ENCODE measurements around the gene CD82.

Gene CD82

DNA sequence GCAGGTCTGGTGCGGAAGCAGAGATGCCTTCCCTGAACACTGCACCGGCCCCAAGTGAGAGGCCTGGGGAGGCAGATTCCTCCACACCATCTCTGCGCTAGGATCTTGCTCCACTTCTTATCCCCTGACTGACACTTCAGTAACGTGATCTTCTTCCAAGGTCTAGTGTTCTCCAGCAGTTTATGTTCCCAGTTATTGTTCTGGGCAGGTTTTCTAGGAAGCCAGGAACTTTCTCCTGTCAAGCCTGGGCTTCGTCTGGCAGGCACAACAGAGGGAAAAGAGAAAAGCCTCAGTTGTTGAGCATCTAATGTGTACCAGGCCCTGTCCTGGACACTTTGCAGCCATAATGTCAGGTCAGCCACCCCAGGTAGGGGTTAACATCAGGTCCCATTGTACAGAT lies 10.5 kb downstream of the CD82 start:
- no peak for DNase-seq (ENCODE audit: low read depth in 2 of 2)

DNA sequence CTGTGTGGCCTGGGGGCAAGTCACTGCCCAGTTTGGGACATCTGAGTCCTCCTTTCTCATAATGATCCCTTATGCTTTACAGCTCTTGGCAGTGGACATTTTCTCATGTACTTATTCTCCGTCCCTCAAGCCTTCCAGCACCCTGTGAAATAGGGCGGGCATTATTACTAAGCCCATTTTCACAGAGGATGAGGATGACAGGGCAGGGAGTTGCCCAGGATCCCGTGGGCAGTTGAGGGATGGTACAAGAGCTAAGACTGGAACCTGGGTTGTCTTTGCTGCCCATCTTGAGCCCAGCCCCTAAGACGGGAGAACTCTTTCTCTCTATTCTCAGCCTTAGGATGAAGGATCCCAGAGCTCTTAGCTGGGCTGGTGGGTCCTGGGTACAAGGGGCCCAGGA lies 11.2 kb downstream of the CD82 start:
- no peak for DNase-seq (ENCODE audit: low read depth in 2 of 2)

DNA sequence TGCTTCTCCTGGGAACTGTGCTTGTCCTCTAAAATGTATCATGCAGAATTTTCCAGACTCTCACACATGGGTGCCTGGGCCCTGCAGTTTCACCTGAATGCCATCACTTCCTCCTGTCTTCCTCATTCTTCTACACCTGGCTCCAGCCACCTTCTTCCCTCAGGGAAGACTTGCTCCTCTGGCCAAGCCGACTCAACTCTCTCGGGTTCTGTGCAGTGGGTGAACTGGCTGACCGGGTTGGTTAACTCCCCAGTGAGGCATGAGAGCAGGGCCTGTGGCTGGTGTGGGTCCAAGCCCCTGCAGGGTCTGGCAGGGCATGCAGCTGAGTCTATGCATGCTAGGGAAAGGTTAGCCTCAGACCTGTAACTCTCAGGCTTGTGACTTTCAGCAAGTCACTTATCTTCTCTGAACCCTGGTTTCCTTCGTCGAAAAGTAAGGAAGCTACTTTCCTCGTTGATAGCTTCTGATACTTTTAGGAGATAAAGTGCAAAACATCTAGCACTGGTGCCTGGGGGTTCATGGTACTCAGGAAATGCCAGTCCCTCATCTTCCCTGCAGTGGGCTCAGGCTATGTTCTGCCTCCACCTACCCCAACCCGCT lies 11.9 kb downstream of the CD82 start:
- no peak for DNase-seq (ENCODE audit: low read depth in 2 of 2)

DNA sequence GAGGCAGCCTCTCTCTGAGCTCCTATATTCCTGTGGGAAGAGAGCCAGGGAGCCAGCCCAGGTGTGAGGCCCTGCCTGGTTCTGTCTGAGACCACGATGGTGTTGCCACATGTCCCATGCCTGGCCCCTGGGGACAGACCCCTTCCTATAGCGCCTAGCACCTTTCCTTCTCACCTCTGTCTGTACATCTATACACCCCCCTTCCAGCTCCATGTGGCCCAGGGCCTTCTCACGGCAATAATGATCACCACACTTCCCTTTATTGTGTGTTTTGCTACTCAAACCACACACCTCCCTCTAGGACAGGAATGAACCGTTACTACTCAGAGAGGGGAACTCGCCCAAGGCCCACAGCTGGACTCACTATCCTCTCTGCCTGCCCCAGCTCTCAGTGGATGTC lies 12.8 kb downstream of the CD82 start:
- DNase-seq (ENCODE audit: low read depth in 2 of 2): no peak

DNA sequence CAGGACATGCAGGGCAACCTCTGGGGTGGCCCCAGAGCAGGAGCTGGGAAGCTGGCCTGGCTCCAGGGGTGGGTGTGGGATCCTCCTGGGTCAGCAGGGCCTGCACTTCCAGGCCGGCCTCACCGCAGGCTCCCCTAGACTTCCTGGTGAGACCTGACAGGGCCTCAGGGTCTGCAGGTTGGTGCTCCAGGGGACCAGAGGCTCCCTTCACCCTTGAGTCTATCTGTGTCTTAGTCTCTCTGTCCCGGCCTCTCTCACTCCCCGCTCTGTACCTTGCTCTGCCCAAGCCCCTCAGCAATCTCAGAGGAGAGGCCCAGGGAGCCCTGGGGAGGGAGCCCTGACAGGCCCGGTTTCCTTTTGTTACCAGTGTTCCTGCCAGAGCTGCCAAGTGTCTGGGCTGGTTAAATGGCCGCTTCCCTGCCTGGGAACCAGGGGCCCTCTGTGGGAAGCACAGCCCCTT lies 13.9 kb downstream of the CD82 start:
- DNase-seq (ENCODE audit: low read depth in 2 of 2): no peak

DNA sequence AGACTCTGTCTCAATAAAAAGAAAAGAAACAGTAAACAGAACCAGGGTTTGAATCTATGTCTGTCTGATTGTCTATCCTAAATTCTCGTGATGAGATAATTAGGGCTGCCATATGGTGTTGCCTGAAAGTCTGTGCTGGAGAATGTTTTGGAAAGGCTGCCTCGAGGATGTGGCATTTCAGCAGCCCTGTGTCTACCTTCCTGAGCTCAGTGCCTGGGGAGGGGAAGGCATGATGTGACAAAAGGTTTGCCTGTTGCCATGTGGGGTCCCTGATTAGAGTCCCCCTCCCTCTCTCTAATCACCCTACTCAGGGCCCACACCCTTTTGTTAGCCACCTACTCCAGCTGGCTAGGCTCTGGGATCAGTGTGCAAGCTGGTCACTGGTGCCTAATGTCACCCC lies 15.2 kb downstream of the CD82 start:
- no peak for DNase-seq (ENCODE audit: low read depth in 2 of 2)

DNA sequence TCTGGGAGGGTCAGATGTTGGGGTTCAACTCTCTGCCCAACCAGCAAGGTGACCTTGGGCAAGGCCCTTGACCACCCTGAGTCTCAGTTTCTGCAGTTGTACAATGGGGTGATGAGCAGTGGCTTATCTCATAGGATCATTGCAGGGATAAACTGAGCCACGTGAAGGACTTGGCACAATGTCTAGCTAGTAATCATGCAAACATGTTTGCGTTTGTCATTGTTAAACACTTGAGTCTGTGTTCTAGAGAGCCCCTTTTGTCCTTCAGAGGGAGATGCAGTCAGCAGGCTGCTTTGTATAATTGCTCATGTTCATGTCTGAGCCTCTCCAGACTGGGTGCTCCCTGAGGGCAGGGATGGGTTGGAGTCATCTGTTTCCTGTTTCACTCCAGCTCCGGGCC lies 15.8 kb downstream of the CD82 start:
- no peak for DNase-seq (ENCODE audit: low read depth in 2 of 2)

DNA sequence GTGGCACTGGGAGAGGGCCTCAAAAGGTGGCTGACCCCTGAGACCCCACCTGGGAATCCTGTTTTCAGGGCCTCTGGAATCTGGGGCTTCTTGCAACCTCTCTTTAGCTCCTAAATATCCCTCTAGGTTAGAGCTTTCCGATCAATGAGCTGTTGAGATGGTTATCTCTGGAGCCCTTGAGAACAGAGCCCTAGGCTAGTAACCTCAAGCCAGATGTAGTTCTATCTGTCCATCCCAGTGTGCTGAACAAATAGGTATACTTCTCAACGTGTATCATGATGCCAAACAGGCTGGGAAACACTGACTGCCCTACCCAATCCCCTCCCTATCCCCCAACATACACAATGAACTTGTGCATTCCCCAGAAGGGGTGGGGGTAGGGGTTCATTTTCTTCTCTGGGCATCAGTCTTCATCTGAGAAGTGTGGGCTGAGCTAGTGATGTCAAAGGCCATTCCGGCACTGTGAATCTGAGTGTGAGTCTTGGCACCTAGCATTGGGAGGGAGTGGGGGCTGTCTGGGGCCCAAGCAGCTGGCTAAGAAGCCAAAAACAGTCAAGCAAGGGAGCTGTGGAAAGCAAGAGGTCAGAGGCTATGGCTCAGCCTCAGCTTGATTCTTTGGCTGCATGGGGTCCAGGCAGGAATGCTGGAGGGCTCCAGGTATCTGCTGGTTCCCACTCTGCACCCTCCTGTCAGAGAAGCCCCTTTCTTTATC lies 17.3 kb downstream of the CD82 start:
- DNase-seq (ENCODE audit: low read depth in 2 of 2): no peak

DNA sequence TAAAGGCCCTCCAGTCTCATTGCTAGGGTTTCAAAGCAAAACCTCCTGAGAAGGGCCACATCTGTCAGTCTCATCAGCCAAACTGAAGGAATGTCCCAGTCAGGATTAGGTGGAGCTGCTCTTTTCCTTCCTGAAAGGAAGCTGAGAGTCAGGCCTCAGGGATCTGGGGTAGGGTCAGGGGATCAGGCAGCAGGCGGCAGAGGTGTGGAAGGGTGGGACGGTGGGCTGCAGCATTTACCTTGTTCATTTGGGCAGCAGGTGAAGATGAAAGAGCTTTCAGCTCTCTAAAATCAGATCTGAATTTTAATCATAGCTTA lies 17.8 kb downstream of the CD82 start:
- no peak for DNase-seq (ENCODE audit: low read depth in 2 of 2)

DNA sequence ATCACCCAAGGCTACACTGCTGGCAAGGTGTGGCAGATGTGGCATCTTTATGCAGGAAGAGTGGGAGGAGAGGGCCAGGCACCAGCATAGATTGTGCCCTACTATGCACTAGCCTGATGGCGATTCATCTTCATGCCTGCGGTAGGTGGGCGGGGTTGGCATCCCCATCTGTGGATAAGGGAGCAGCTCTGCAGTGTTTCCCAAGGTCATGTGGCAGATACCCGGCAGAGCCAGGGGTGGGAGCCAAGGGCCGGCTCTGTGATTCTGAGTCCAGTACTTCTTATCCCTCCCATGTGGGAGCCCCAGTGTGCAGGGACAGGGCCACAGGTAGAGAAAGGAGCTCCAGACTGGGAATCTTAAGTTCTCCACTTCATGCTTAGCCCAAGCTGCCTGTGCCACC lies 20.0 kb downstream of the CD82 start:
- DNase-seq (ENCODE audit: low read depth in 2 of 2): no peak

DNA sequence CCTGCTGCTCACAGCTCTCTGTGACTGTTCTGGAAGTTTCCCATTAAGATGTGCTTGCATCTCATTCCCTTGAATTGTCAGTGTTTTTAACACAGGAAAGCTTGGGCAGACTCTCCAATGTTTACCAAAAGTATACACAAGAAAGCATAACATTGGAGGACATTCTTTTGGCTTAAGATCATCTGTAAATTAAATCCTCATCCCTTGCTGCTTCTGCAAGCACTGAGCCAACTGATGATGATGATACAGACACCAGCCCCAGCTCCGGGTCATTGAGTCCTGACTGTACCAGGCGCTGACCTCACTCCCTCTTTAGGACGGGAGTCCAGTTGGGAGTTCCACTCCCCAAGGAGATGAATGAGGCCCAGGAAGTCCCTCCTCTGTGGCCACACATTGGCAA lies 23.8 kb downstream of the CD82 start:
- DNase-seq (ENCODE audit: low read depth in 2 of 2): no peak

DNA sequence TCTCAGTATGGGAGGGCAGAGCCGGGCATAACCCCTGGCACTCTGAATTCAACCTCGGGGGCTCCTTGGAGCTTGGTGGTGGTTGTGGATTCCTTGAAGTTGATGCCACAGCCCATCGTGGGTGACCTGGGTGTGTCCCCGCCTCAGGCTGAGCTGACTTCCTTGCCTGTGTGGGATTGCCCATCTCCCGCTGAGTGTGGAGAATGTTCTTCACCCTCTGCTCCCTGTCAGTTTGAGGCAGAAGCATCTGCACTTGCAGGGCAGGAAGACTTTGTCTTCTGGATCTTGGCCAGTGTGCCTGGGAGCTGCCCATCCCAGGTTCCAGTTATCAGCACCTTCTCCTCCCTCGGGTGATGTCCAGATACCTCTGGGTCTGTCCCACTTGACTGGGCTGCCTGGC lies 25.3 kb downstream of the CD82 start:
- no peak for DNase-seq (ENCODE audit: low read depth in 2 of 2)

DNA sequence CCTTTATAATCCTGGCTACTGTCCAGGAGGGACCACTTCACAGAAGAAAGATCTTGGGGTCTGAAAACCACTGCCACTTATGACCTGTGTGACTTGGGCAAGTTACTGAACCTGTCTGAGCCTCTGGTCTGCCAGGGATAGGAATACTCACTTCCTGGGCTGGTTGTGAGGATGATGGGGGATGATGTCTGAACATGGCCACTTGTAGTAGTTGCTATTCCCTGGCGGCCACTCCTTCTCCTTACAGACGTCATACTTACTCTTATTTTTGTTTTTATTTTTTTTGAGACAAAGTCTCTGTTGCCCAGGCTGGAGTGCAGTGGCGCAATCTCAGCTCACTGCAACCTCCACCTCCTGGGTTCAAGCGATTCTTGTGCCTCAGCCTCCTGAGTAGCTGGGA lies 26.1 kb downstream of the CD82 start:
- DNase-seq (ENCODE audit: low read depth in 2 of 2): no peak

DNA sequence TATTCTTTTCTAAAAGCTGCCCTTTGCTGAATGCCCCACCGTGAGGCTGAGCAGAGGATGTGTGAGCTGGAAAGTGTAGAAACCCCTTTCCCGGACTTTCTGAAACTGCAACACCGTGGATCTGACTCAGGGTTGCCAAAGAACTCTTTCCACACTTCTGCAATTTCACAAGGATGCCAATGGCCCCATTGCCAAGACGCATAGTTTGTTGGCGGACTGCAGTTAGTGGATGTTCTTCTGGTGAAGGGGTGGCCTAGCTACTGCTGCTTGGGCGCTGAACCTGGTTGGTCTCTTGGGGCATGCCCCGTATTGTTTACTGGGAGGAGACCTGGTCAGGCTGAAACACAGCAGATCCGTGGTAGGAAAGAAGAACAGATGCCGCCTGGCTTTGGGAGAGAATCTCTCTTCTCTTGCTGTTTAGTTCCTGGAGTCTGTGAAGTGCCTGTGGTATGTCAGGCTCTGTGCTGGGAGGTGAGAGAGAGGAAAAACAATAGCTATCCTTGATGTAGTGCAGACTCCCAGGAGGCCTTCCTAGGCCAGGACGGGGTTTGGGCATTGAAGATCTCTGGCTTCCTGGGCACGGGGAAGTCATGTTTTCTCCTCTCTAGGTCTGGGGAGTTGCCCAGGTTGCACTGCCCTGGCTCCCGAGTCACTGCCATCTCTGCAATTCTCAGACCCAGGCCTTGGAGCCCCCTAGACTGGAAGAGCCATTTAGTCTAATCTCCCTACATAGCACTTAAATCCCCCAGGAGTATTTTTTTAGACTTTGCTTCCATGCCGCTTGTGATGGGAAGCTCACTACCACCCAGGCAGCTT lies 26.9 kb downstream of the CD82 start:
- DNase-seq (ENCODE audit: low read depth in 2 of 2): no peak

DNA sequence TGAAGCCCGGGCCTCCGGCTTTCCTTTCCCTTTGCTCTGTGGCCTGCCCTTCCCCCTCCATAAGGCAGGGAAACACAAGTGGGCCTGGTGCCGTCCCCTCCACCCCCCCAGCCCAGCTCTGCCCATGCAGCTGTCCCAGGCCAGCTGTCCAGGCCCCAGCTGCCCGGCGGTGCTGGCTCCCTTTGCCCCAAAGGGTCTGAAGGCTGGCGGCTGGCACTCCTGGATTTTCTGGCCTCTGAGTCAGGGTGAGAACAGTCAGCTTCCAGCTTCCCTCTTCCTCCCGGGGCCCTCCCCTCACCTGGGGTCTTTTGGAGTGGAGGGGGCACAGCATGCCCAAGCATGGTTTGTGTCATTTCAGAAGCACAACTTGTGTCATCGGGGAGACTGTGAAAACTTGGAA lies 27.8 kb downstream of the CD82 start:
- DNase-seq (ENCODE audit: low read depth in 2 of 2): no peak

DNA sequence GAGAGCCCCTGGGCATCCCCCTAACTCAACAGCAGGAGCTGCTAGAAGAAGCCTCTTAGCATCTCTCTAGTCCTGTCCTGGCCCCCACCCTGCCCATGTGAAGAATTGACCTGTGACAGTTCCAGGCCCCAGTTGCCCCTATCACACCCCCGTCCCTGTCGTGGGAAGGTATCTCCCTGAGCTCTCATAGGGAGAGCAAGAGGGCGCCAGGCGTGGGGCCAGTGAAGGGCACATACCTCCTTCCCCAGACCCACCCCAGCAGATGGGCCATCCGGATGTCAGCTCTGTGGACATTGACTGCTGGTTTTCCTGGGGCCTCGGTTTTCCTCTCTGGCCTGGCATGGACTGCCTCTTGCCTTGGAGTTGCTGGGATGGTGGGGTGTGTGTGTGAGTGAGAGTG lies 29.5 kb downstream of the CD82 start:
- DNase-seq (ENCODE audit: low read depth in 2 of 2): no peak

DNA sequence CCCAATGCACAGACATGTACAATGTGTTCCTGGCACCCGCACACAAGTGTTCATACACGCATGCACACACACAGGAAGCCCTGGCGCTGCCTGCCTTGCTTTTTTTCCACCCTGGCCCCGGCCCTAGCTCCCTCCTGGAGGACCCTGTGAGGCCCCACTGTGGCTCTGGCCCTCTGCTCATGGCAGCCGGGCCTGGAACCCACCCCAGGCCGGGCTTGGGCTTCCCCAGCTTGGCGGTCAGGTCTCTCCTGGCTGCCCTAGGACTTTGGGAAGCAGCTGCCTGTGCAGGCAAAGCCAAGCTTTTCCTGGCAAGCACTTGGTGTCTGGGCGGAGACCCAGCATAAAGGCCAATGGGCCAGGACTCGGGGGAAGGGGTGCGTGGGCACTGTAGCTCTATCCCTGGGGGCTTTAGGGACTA lies 30.5 kb downstream of the CD82 start:
- no peak for DNase-seq (ENCODE audit: low read depth in 2 of 2)

DNA sequence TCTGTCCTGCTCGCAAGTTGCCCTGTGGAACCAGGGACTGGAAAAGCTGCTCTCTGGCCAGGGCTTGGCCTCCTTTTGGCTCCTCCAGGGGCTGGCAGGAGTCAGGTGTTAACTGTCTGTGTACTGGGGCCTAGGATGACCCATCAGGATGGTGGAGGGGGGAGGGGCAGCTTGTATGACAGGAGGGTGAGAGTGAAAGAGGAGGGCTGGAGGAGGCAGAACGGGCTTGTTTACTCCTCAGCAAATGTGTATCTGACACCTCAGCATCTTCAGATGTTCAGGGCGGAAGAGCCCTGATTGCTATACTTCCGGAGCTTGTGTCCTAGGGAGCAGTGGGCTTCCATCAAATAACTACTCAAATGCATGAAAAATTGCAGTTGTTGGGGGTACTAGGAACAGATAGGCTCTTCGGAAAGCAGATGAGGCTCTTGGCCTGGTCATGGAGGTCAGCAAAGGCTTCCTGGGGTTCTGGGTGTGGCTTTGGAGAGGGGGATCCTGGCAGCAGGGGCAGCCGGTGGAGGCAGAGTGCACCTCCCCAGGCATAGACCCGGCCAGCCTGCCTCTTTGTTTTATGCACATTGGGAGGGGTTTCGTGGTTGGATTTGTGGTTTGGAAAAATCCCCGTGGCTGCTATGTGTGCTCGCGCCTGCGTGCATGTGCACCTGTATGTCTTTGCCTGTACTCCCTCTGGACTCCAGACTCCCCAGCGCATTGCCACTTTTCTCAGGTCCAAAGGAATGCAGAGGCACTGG lies 31.2 kb downstream of the CD82 start:
- DNase-seq (ENCODE audit: low read depth in 2 of 2): no peak

DNA sequence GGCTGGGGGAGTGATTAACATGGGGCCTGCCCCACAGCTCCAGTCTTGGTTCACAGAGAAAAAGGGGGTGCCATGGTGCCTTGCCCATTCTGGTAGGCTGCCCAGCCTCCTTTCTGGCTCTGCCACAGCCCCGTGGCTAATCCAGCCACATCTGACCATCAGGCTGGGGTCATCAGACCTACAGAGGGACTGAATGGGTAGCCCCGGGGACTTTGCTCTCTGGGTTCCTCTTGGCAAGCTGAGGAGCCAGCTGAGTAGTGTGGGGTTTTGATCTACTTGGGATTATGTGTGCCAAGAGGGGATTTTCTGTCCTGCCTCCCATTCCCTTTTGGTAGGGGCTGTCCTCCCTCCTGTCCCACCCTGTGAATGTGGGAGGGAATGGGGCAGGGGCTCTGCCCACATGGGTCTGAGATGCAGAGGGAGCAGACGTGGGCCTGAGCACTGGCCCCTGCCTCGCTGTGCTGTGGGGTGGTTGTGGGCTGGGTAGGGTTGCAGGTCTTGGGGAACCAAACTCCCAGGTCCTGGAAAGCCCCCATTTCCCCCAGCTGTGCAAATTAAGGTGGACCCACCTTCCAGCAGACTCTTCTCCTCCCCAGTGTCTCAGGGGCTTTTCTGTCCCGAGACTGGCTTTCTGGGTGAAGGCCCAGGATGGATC lies 32.0 kb downstream of the CD82 start:
- DNase-seq (ENCODE audit: low read depth in 2 of 2): no peak

DNA sequence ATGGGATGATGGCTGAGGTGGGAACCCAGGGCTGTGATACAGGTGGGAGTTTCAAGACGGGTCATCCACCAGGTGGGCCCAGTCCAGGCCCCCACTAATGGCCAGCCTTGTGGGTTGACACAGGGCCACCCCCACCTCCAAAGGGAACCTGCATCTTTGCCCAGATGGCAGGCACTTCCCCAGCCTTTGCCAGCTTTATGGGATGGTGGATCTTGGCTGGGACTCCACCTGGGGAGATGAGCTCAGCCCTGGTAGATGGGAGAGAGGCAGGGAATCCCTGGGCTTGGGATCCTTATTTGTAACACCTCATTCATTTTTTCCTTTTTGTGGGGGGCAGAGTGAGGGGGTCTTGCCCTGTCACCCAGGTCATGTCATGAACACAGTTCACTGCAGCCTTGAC lies 33.4 kb downstream of the CD82 start:
- no peak for DNase-seq (ENCODE audit: low read depth in 2 of 2)

DNA sequence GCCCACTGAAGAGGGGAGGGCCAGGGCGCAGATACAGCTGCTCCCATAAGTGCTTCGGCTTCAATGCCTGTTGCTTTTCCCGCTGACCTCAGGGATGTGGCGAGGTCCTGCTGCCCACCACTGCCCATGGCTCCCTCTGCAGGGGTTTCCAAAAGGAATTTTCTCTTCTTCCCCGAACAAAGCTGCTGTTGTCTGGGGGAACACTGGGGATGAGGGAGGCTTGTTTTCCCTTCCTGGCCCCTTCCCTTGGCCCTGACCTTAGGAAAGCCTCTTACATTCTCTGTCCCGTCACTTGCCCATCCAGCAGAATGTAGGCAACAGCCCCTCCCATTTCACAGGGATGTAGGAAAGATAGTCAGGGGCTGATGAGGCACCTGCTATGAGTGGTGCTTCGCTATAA lies 34.8 kb downstream of the CD82 start:
- no peak for DNase-seq (ENCODE audit: low read depth in 2 of 2)

DNA sequence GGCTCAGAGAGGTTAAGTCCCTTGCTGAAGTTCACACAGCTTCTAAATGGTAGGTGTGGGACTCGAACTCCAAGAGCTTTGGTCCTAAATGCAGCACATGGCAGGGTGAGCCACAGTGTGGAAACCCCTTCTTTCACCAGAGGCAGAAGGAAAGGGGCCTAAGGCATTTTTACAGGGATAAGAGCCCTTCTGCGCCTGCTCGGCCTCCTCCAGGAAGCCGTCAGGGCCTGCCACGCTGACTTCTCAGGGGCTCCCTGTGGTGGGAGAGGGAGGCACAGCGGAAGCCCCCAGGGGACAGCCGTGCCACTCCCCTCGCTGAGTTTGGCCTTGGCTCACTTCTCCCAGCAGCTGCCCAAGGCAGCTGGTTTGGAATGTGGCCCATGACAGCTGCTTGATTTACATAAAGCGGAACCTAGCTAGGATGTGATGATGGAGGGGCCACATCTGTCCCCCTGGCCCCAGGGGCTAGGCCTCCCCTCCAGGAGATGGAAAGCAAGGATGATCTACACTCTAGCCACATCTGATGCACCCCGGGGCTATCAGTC lies 35.4 kb downstream of the CD82 start:
- DNase-seq (ENCODE audit: low read depth in 2 of 2): no peak
